Progenitor cell of endocrine pancreas (in vitro differentiated cells): ENCODE data around the gene TM9SF1. TPM values are rescaled to one million over a fixed set of nuclear protein-coding genes. Genes with fewer than 3 reads are reported as not detected.
A peak's percentile ranks its signal among the peaks of the same experiment; 100 is the strongest.

Experiments
- DNase-seq: peaks from one replicate; pipeline ENCODE4 v3.0.0; 2021; ENCODE audit warnings: low spot score; ENCODE audit not compliant: unreplicated experiment
- H3K27ac Mint-ChIP-seq: 2 replicates; pipeline ENCODE4 v1.8.0; 2021; ENCODE audit warnings: mild to moderate bottlenecking, moderate library complexity, mixed read lengths
- H3K27me3 Mint-ChIP-seq: 2 replicates; pipeline ENCODE4 v1.8.0; 2021; ENCODE audit warnings: mixed read lengths
- H3K36me3 Mint-ChIP-seq: 2 replicates; pipeline ENCODE4 v1.8.0; 2022; ENCODE audit warnings: mixed read lengths; ENCODE audit not compliant: insufficient read depth
- H3K4me1 Mint-ChIP-seq: 2 replicates; pipeline ENCODE4 v1.8.0; 2021; ENCODE audit warnings: low read depth, mixed read lengths
- H3K4me3 Mint-ChIP-seq: 2 replicates; pipeline ENCODE4 v1.8.0; 2021; ENCODE audit warnings: low read depth, mild to moderate bottlenecking, moderate library complexity, mixed read lengths
- H3K9me3 Mint-ChIP-seq: 2 replicates; pipeline ENCODE4 v1.8.0; 2021; ENCODE audit warnings: low read depth, mixed read lengths
- CTCF ChIP-seq: fragments of 200-600 bp; sonication (generic); IDR thresholded peaks from one replicate; pipeline ENCODE4 v1.5.0; 2021; ENCODE audit warnings: antibody characterized with exemption, mild to moderate bottlenecking; ENCODE audit not compliant: unreplicated experiment
- total RNA-seq: library from RNA; stranded (reverse); gene quantifications from 2 replicates; pipeline ENCODE4 v1.2.1, GENCODE V29; 2021

TM9SF1 gene
- total RNA-seq, 1 donor from 2014 or later, result 56.2 TPM

GRCh38 chr14:24150061-24150460, 45.2 kb downstream of the TM9SF1 start:
- no peak for DNase-seq
- no peak for TF ChIP-seq CTCF
- Mint-ChIP-seq H3K9me3 (no peaks in the 10 kb centered on the region), H3K4me1 (peaks cover 18% of the 10 kb centered on the region), H3K36me3 (peaks cover 12% of the 10 kb centered on the region), H3K27ac (no peak overlapping the region), H3K27me3 (no peaks in the 10 kb centered on the region), H3K4me3 (no peak overlapping the region)

GRCh38 chr14:24149302-24149969, 45.8 kb downstream of the TM9SF1 start:
- no peaks in the 10 kb centered on the region for H3K27me3 Mint-ChIP-seq
- peaks cover 18% of the 10 kb centered on the region for H3K4me1 Mint-ChIP-seq
- TF ChIP-seq CTCF, result no peak
- no peak overlapping the region for H3K27ac Mint-ChIP-seq
- H3K36me3 Mint-ChIP-seq, result peaks cover 9% of the 10 kb centered on the region
- no peaks in the 10 kb centered on the region for H3K9me3 Mint-ChIP-seq
- DNase-seq, result no peak
- H3K4me3 Mint-ChIP-seq, result peak overlapping the region; percentile 99

GRCh38 chr14:24147761-24148428, 47.3 kb downstream of the TM9SF1 start:
- no peaks in the 10 kb centered on the region for H3K9me3 Mint-ChIP-seq
- DNase-seq, result no peak
- H3K36me3 Mint-ChIP-seq, result peaks cover 9% of the 10 kb centered on the region
- H3K27ac Mint-ChIP-seq, result peak overlapping the region; percentile 87
- H3K27me3 Mint-ChIP-seq, result no peaks in the 10 kb centered on the region
- peak overlapping the region; percentile 99 for H3K4me3 Mint-ChIP-seq
- TF ChIP-seq CTCF, result no peak
- peaks cover 18% of the 10 kb centered on the region for H3K4me1 Mint-ChIP-seq

- H3K36me3 Mint-ChIP-seq, result peaks cover 9% of the 10 kb centered on the region
These were observed 48.1 kb downstream of the TM9SF1 start, which contains the start of gene RNF31 for GRCh38 chr14:24146978-24147760. RNF31 (plus strand) TSS chr14:24147498; CDS start chr14:24147699, 201 bp downstream.

More at GRCh38 chr14:24146978-24147760, 48.1 kb downstream of the TM9SF1 start, which contains the start of gene RNF31:
- Mint-ChIP-seq H3K27me3 (no peaks in the 10 kb centered on the region), H3K4me3 (peak within 1 kb of the TSS; percentile 99), H3K4me1 (peaks cover 18% of the 10 kb centered on the region), H3K27ac (peak within 1 kb of the TSS; percentile 97), H3K9me3 (no peaks in the 10 kb centered on the region)
- DNase-seq, result peak; percentile 90
- TF ChIP-seq CTCF, result no peak
